ENCODE measurements around the gene ALKBH3. TPM values are rescaled to one million over a fixed set of nuclear protein-coding genes. Genes with fewer than 3 reads are reported as not detected.

ALKBH3 gene
- total RNA-seq, 1 donor from 2014 or later = 25.4 TPM

GRCh38 chr11:43969543-43969942, 88.9 kb downstream of the ALKBH3 start:
- Mint-ChIP-seq H3K4me3 (no peak overlapping the region), H3K4me1 (peaks cover 5% of the 10 kb centered on the region), H3K36me3 (ENCODE audit: low read depth) (peaks cover 4% of the 10 kb centered on the region), H3K27me3 (ENCODE audit: low read depth) (no peaks in the 10 kb centered on the region), H3K27ac (ENCODE audit: unreplicated experiment) (no peak overlapping the region), H3K9me3 (peaks cover 10% of the 10 kb centered on the region)
- no peak for DNase-seq (ENCODE audit: low read depth, low spot score)
- no peak for TF ChIP-seq CTCF (conservative IDR thresholded peaks at IDR 0.05)

Other genes with a start within 250 kb of the ALKBH3 start
- 111 and 116 TPM in 2 replicates for gene HSD17B12, start 200.1 kb upstream of the ALKBH3 start, total RNA-seq
- 3.0 and 3.2 TPM in 2 replicates for gene C11orf96, start 61.8 kb downstream of the ALKBH3 start, total RNA-seq
- not detected in 2 replicates for gene ACCSL, start 167.2 kb downstream of the ALKBH3 start, total RNA-seq
- gene ACCS, start 185.4 kb downstream of the ALKBH3 start, total RNA-seq = 9.9 and 11.0 TPM in 2 replicates
- 54.9 and 56.6 TPM in 2 replicates for gene EXT2, start 214.8 kb downstream of the ALKBH3 start, total RNA-seq

All from neural crest cell (in vitro differentiated cells).